ENCODE results near the gene FRG1. TPM values are rescaled to one million over a fixed set of nuclear protein-coding genes. Genes with fewer than 3 reads are reported as not detected.
"Not testable (repeated sequence)": the region's sequence is repeated elsewhere in the genome, so short reads cannot be mapped to it uniquely, and the experiment has no call there.

FRG1 gene
- total and polyA plus RNA-seq, 4 donors = 28.5 to 59.7 (median 31.6) TPM

GRCh38 chr4:189981970-189982369 is 41.3 kb downstream of the FRG1 start:
- Histone ChIP-seq H3K9me3 (ENCODE audit: control insufficient read depth in 4 of 4, insufficient read depth in 3 of 4, low read length in 3 of 4) (no peaks in the 10 kb centered on the region), H3K4me3 (no peak overlapping the region), H3K4me1 (ENCODE audit: control insufficient read depth in 5 of 5, insufficient read depth in 5 of 5, low read length in 5 of 5) (no peaks in the 10 kb centered on the region), H3K36me3 (ENCODE audit: control insufficient read depth in 4 of 4, insufficient read depth in 4 of 4, low read length in 4 of 4) (no peaks in the 10 kb centered on the region), H3K9ac (ENCODE audit: insufficient read depth in 1 of 2, low read length in 2 of 2) (no peak overlapping the region), H3K27ac (ENCODE audit: low read depth in 1 of 2, low read length in 1 of 2) (no peak overlapping the region), H3K27me3 (ENCODE audit: control insufficient read depth in 3 of 3, insufficient read depth in 3 of 3, low read length in 2 of 3) (no peaks in the 10 kb centered on the region)
- DNase-seq (no peak), ATAC-seq (ENCODE audit: insufficient read depth, low FRiP score) (no peak)
- TF ChIP-seq CTCF (IDR thresholded peaks at IDR 0.05; ENCODE audit: control extremely low read depth, extremely low read depth) = no peak
- WGBS, 2 donors = 90 to 92% methylated on average over 8 of the region's 8 CpGs

- H3K4me1 ChIP-seq (ENCODE audit: control insufficient read depth in 5 of 5, insufficient read depth in 5 of 5, low read length in 5 of 5); ATAC-seq (ENCODE audit: insufficient read depth, low FRiP score); H3K36me3 ChIP-seq (ENCODE audit: control insufficient read depth in 4 of 4, insufficient read depth in 4 of 4, low read length in 4 of 4); H3K9ac ChIP-seq (ENCODE audit: insufficient read depth in 1 of 2, low read length in 2 of 2); H3K27ac ChIP-seq (ENCODE audit: low read depth in 1 of 2, low read length in 1 of 2); H3K4me3 ChIP-seq; H3K27me3 ChIP-seq (ENCODE audit: control insufficient read depth in 3 of 3, insufficient read depth in 3 of 3, low read length in 2 of 3); DNase-seq; H3K9me3 ChIP-seq (ENCODE audit: control insufficient read depth in 4 of 4, insufficient read depth in 3 of 4, low read length in 3 of 4): not testable (repeated sequence)
- WGBS, 2 donors = 89 to 92% methylated on average over 19 to 32 of the region's 41 CpGs
These were observed 43.3 kb downstream of the FRG1 start for GRCh38 chr4:189983916-189984526.

GRCh38 chr4:189984661-189985060 is 44.0 kb downstream of the FRG1 start:
- H3K27me3 ChIP-seq (ENCODE audit: control insufficient read depth in 3 of 3, insufficient read depth in 3 of 3, low read length in 2 of 3); H3K27ac ChIP-seq (ENCODE audit: low read depth in 1 of 2, low read length in 1 of 2); H3K9me3 ChIP-seq (ENCODE audit: control insufficient read depth in 4 of 4, insufficient read depth in 3 of 4, low read length in 3 of 4); H3K9ac ChIP-seq (ENCODE audit: insufficient read depth in 1 of 2, low read length in 2 of 2); H3K4me1 ChIP-seq (ENCODE audit: control insufficient read depth in 5 of 5, insufficient read depth in 5 of 5, low read length in 5 of 5); H3K4me3 ChIP-seq; H3K36me3 ChIP-seq (ENCODE audit: control insufficient read depth in 4 of 4, insufficient read depth in 4 of 4, low read length in 4 of 4); ATAC-seq (ENCODE audit: insufficient read depth, low FRiP score); DNase-seq: not testable (repeated sequence)
- 75 to 81% methylated on average over 9 to 31 of the region's 31 CpGs for WGBS, 2 donors

GRCh38 chr4:189985651-189986243 is 45.1 kb downstream of the FRG1 start:
- H3K4me1 ChIP-seq (ENCODE audit: control insufficient read depth in 5 of 5, insufficient read depth in 5 of 5, low read length in 5 of 5); H3K27me3 ChIP-seq (ENCODE audit: control insufficient read depth in 3 of 3, insufficient read depth in 3 of 3, low read length in 2 of 3); H3K9me3 ChIP-seq (ENCODE audit: control insufficient read depth in 4 of 4, insufficient read depth in 3 of 4, low read length in 3 of 4); H3K36me3 ChIP-seq (ENCODE audit: control insufficient read depth in 4 of 4, insufficient read depth in 4 of 4, low read length in 4 of 4); H3K4me3 ChIP-seq; ATAC-seq (ENCODE audit: insufficient read depth, low FRiP score); DNase-seq; H3K9ac ChIP-seq (ENCODE audit: insufficient read depth in 1 of 2, low read length in 2 of 2); H3K27ac ChIP-seq (ENCODE audit: low read depth in 1 of 2, low read length in 1 of 2): not testable (repeated sequence)
- WGBS, 2 donors = 59 to 73% methylated on average over 3 to 4 of the region's 4 CpGs

GRCh38 chr4:189988877-189989431 is 48.3 kb downstream of the FRG1 start:
- WGBS, 2 donors = 38 to 50% methylated on average over 3 of the region's 3 CpGs
- no peak for ATAC-seq (ENCODE audit: insufficient read depth, low FRiP score)
- H3K27ac ChIP-seq (ENCODE audit: low read depth in 1 of 2, low read length in 1 of 2) = no peak overlapping the region
- no peak for TF ChIP-seq CTCF (IDR thresholded peaks at IDR 0.05; ENCODE audit: control extremely low read depth, extremely low read depth)
- DNase-seq = peak in 1 of 3 donors; percentile 0
- H3K9me3 ChIP-seq (ENCODE audit: control insufficient read depth in 4 of 4, insufficient read depth in 3 of 4, low read length in 3 of 4) = no peaks in the 10 kb centered on the region
- H3K27me3 ChIP-seq (ENCODE audit: control insufficient read depth in 3 of 3, insufficient read depth in 3 of 3, low read length in 2 of 3) = peaks cover 0 to 4% (median 0%) of the 10 kb centered on the region in 3 donors
- H3K4me1 ChIP-seq (ENCODE audit: control insufficient read depth in 5 of 5, insufficient read depth in 5 of 5, low read length in 5 of 5) = no peaks in the 10 kb centered on the region
- no peak overlapping the region for H3K9ac ChIP-seq (ENCODE audit: insufficient read depth in 1 of 2, low read length in 2 of 2)
- no peaks in the 10 kb centered on the region for H3K36me3 ChIP-seq (ENCODE audit: control insufficient read depth in 4 of 4, insufficient read depth in 4 of 4, low read length in 4 of 4)
- H3K4me3 ChIP-seq = no peak overlapping the region

- H3K36me3 ChIP-seq (ENCODE audit: control insufficient read depth in 4 of 4, insufficient read depth in 4 of 4, low read length in 4 of 4); DNase-seq; H3K27me3 ChIP-seq (ENCODE audit: control insufficient read depth in 3 of 3, insufficient read depth in 3 of 3, low read length in 2 of 3); H3K4me3 ChIP-seq; ATAC-seq (ENCODE audit: insufficient read depth, low FRiP score); H3K4me1 ChIP-seq (ENCODE audit: control insufficient read depth in 5 of 5, insufficient read depth in 5 of 5, low read length in 5 of 5); H3K9me3 ChIP-seq (ENCODE audit: control insufficient read depth in 4 of 4, insufficient read depth in 3 of 4, low read length in 3 of 4); H3K27ac ChIP-seq (ENCODE audit: low read depth in 1 of 2, low read length in 1 of 2); H3K9ac ChIP-seq (ENCODE audit: insufficient read depth in 1 of 2, low read length in 2 of 2): not testable (repeated sequence)
- 54 to 89% methylated on average over 2 to 3 of the region's 3 CpGs for WGBS, 2 donors
These were observed 49.3 kb downstream of the FRG1 start for GRCh38 chr4:189989941-189990340.
